Breast epithelium (tissue), 3 donors: Measurements from ENCODE around the gene DEAF1.

Experiments used
- CTCF ChIP-seq, 3 donors: fragments of 450-650 bp; IDR thresholded peaks; one replicate each; pipeline ENCODE4 v1.5.1; 2016 to 2017; ENCODE audit warnings: antibody characterized with exemption in 3 of 3, mild to moderate bottlenecking in 3 of 3, moderate library complexity in 3 of 3
- POLR2AphosphoS5 ChIP-seq, 3 donors: sonication (generic); formaldehyde crosslinking; IDR thresholded peaks; one replicate each; pipeline ENCODE4 v1.6.1; 2017; ENCODE audit warnings: antibody characterized with exemption in 3 of 3

GRCh38 chr11:660681-661444 is 34.2 kb downstream of the DEAF1 start:
- no peak for TF ChIP-seq CTCF (IDR thresholded peaks at IDR 0.05)
- TF ChIP-seq POLR2AphosphoS5 (IDR thresholded peaks at IDR 0.05): no peak
